Measurements from ENCODE around the gene RAB30.
A peak's percentile ranks its signal among the peaks of the same experiment; 100 is the strongest.

The RAB30 gene

GRCh38 chr11:83070731-83071566 is 748 bp downstream of the RAB30 start:
- H3K4me1 ChIP-seq (ENCODE audit: control insufficient read depth, insufficient read depth, low read length), result peaks cover 26% of the 10 kb centered on the region

GRCh38 chr11:83070044-83070701 is 1.5 kb downstream of the RAB30 start:
- H3K4me3 ChIP-seq (ENCODE audit: low read length in 2 of 2), result peak overlapping the region; percentile 94 to 99
- H3K27me3 ChIP-seq (ENCODE audit: control insufficient read depth in 1 of 2, insufficient read depth in 2 of 2, low read length in 2 of 2), result no peaks in the 10 kb centered on the region
- H3K4me1 ChIP-seq (ENCODE audit: control insufficient read depth, insufficient read depth, low read length), result peaks cover 26% of the 10 kb centered on the region
- H3K27ac ChIP-seq (ENCODE audit: low read length), result peak overlapping the region; percentile 94
- no peaks in the 10 kb centered on the region for H3K36me3 ChIP-seq (ENCODE audit: control insufficient read depth in 2 of 2, insufficient read depth in 2 of 2, low read length in 2 of 2)
- H3K9me3 ChIP-seq (ENCODE audit: control insufficient read depth in 2 of 2, low read length in 2 of 2), result no peaks in the 10 kb centered on the region
- peak overlapping the region in 1 of 2 donors; percentile 100 for H3K9ac ChIP-seq (ENCODE audit: low read length in 2 of 2)

More at GRCh38 chr11:83070731-83071566, 748 bp downstream of the RAB30 start:
- no peaks in the 10 kb centered on the region for H3K36me3 ChIP-seq (ENCODE audit: control insufficient read depth in 2 of 2, insufficient read depth in 2 of 2, low read length in 2 of 2)
- H3K27ac ChIP-seq (ENCODE audit: low read length), result peak overlapping the region; percentile 94
- H3K4me3 ChIP-seq (ENCODE audit: low read length in 2 of 2), result peak overlapping the region; percentile 94 to 99
- H3K9ac ChIP-seq (ENCODE audit: low read length in 2 of 2), result peak overlapping the region; percentile 99 to 100
- no peaks in the 10 kb centered on the region for H3K9me3 ChIP-seq (ENCODE audit: control insufficient read depth in 2 of 2, low read length in 2 of 2)
- no peaks in the 10 kb centered on the region for H3K27me3 ChIP-seq (ENCODE audit: control insufficient read depth in 1 of 2, insufficient read depth in 2 of 2, low read length in 2 of 2)

GRCh38 chr11:83069441-83070043 is 2.2 kb downstream of the RAB30 start:
- peak overlapping the region; percentile 18 for H3K27ac ChIP-seq (ENCODE audit: low read length)
- H3K9me3 ChIP-seq (ENCODE audit: control insufficient read depth in 2 of 2, low read length in 2 of 2), result no peaks in the 10 kb centered on the region
- no peaks in the 10 kb centered on the region for H3K36me3 ChIP-seq (ENCODE audit: control insufficient read depth in 2 of 2, insufficient read depth in 2 of 2, low read length in 2 of 2)
- peaks cover 26% of the 10 kb centered on the region for H3K4me1 ChIP-seq (ENCODE audit: control insufficient read depth, insufficient read depth, low read length)
- peak overlapping the region; percentile 15 to 29 for H3K4me3 ChIP-seq (ENCODE audit: low read length in 2 of 2)
- H3K9ac ChIP-seq (ENCODE audit: low read length in 2 of 2), result peak overlapping the region in 1 of 2 donors; percentile 18
- H3K27me3 ChIP-seq (ENCODE audit: control insufficient read depth in 1 of 2, insufficient read depth in 2 of 2, low read length in 2 of 2), result no peaks in the 10 kb centered on the region

GRCh38 chr11:83068568-83068967 is 3.1 kb downstream of the RAB30 start:
- Histone ChIP-seq H3K27me3 (ENCODE audit: control insufficient read depth in 1 of 2, insufficient read depth in 2 of 2, low read length in 2 of 2) (no peaks in the 10 kb centered on the region), H3K4me3 (ENCODE audit: low read length in 2 of 2) (no peak overlapping the region), H3K9ac (ENCODE audit: low read length in 2 of 2) (no peak overlapping the region), H3K27ac (ENCODE audit: low read length) (no peak overlapping the region), H3K9me3 (ENCODE audit: control insufficient read depth in 2 of 2, low read length in 2 of 2) (no peaks in the 10 kb centered on the region), H3K4me1 (ENCODE audit: control insufficient read depth, insufficient read depth, low read length) (peaks cover 26% of the 10 kb centered on the region), H3K36me3 (ENCODE audit: control insufficient read depth in 2 of 2, insufficient read depth in 2 of 2, low read length in 2 of 2) (no peaks in the 10 kb centered on the region)

GRCh38 chr11:83064011-83064410 is 7.7 kb downstream of the RAB30 start:
- H3K27ac ChIP-seq (ENCODE audit: low read length), result no peak overlapping the region
- H3K4me1 ChIP-seq (ENCODE audit: control insufficient read depth, insufficient read depth, low read length), result peaks cover 5% of the 10 kb centered on the region

GRCh38 chr11:83063073-83063754 is 8.5 kb downstream of the RAB30 start:
- Histone ChIP-seq H3K4me1 (ENCODE audit: control insufficient read depth, insufficient read depth, low read length) (no peaks in the 10 kb centered on the region), H3K27me3 (ENCODE audit: control insufficient read depth in 1 of 2, insufficient read depth in 2 of 2, low read length in 2 of 2) (no peaks in the 10 kb centered on the region), H3K9ac (ENCODE audit: low read length in 2 of 2) (no peak overlapping the region), H3K9me3 (ENCODE audit: control insufficient read depth in 2 of 2, low read length in 2 of 2) (no peaks in the 10 kb centered on the region), H3K27ac (ENCODE audit: low read length) (no peak overlapping the region), H3K4me3 (ENCODE audit: low read length in 2 of 2) (no peak overlapping the region), H3K36me3 (ENCODE audit: control insufficient read depth in 2 of 2, insufficient read depth in 2 of 2, low read length in 2 of 2) (no peaks in the 10 kb centered on the region)

More at GRCh38 chr11:83064011-83064410, 7.7 kb downstream of the RAB30 start:
- H3K27me3 ChIP-seq (ENCODE audit: control insufficient read depth in 1 of 2, insufficient read depth in 2 of 2, low read length in 2 of 2), result no peaks in the 10 kb centered on the region
- H3K4me3 ChIP-seq (ENCODE audit: low read length in 2 of 2), result no peak overlapping the region
- H3K36me3 ChIP-seq (ENCODE audit: control insufficient read depth in 2 of 2, insufficient read depth in 2 of 2, low read length in 2 of 2), result no peaks in the 10 kb centered on the region
- H3K9ac ChIP-seq (ENCODE audit: low read length in 2 of 2), result no peak overlapping the region
- H3K9me3 ChIP-seq (ENCODE audit: control insufficient read depth in 2 of 2, low read length in 2 of 2), result no peaks in the 10 kb centered on the region

- Histone ChIP-seq H3K4me1 (ENCODE audit: control insufficient read depth, insufficient read depth, low read length) (no peaks in the 10 kb centered on the region), H3K36me3 (ENCODE audit: control insufficient read depth in 2 of 2, insufficient read depth in 2 of 2, low read length in 2 of 2) (no peaks in the 10 kb centered on the region), H3K27me3 (ENCODE audit: control insufficient read depth in 1 of 2, insufficient read depth in 2 of 2, low read length in 2 of 2) (no peaks in the 10 kb centered on the region), H3K9me3 (ENCODE audit: control insufficient read depth in 2 of 2, low read length in 2 of 2) (no peaks in the 10 kb centered on the region), H3K9ac (ENCODE audit: low read length in 2 of 2) (no peak overlapping the region), H3K27ac (ENCODE audit: low read length) (no peak overlapping the region), H3K4me3 (ENCODE audit: low read length in 2 of 2) (no peak overlapping the region)
Observed at GRCh38 chr11:83061883-83062282, 9.8 kb downstream of the RAB30 start.

GRCh38 chr11:83060965-83061364 is 10.7 kb downstream of the RAB30 start:
- H3K9me3 ChIP-seq (ENCODE audit: control insufficient read depth in 2 of 2, low read length in 2 of 2), result no peaks in the 10 kb centered on the region
- H3K27me3 ChIP-seq (ENCODE audit: control insufficient read depth in 1 of 2, insufficient read depth in 2 of 2, low read length in 2 of 2), result no peaks in the 10 kb centered on the region
- H3K36me3 ChIP-seq (ENCODE audit: control insufficient read depth in 2 of 2, insufficient read depth in 2 of 2, low read length in 2 of 2), result no peaks in the 10 kb centered on the region
- H3K27ac ChIP-seq (ENCODE audit: low read length), result no peak overlapping the region
- no peaks in the 10 kb centered on the region for H3K4me1 ChIP-seq (ENCODE audit: control insufficient read depth, insufficient read depth, low read length)
- no peak overlapping the region for H3K9ac ChIP-seq (ENCODE audit: low read length in 2 of 2)
- no peak overlapping the region for H3K4me3 ChIP-seq (ENCODE audit: low read length in 2 of 2)

- Histone ChIP-seq H3K9ac (ENCODE audit: low read length in 2 of 2) (no peak overlapping the region), H3K27ac (ENCODE audit: low read length) (no peak overlapping the region), H3K36me3 (ENCODE audit: control insufficient read depth in 2 of 2, insufficient read depth in 2 of 2, low read length in 2 of 2) (peaks cover 0 to 4% of the 10 kb centered on the region in 2 donors), H3K9me3 (ENCODE audit: control insufficient read depth in 2 of 2, low read length in 2 of 2) (no peaks in the 10 kb centered on the region), H3K27me3 (ENCODE audit: control insufficient read depth in 1 of 2, insufficient read depth in 2 of 2, low read length in 2 of 2) (no peaks in the 10 kb centered on the region), H3K4me3 (ENCODE audit: low read length in 2 of 2) (no peak overlapping the region), H3K4me1 (ENCODE audit: control insufficient read depth, insufficient read depth, low read length) (peaks cover 3% of the 10 kb centered on the region)
Observed at GRCh38 chr11:83057721-83058120, 14.0 kb downstream of the RAB30 start.

- no peak overlapping the region for H3K9ac ChIP-seq (ENCODE audit: low read length in 2 of 2)
- peaks cover 13% of the 10 kb centered on the region for H3K4me1 ChIP-seq (ENCODE audit: control insufficient read depth, insufficient read depth, low read length)
- no peak overlapping the region for H3K27ac ChIP-seq (ENCODE audit: low read length)
- H3K27me3 ChIP-seq (ENCODE audit: control insufficient read depth in 1 of 2, insufficient read depth in 2 of 2, low read length in 2 of 2), result no peaks in the 10 kb centered on the region
- H3K4me3 ChIP-seq (ENCODE audit: low read length in 2 of 2), result no peak overlapping the region
- H3K36me3 ChIP-seq (ENCODE audit: control insufficient read depth in 2 of 2, insufficient read depth in 2 of 2, low read length in 2 of 2), result peaks cover 0 to 4% of the 10 kb centered on the region in 2 donors
- H3K9me3 ChIP-seq (ENCODE audit: control insufficient read depth in 2 of 2, low read length in 2 of 2), result no peaks in the 10 kb centered on the region
Observed at GRCh38 chr11:83056611-83057010, 15.1 kb downstream of the RAB30 start.
